ENCODE data around the gene M6PR.
"Not testable (repeated sequence)": the region's sequence is repeated elsewhere in the genome, so short reads cannot be mapped to it uniquely, and the experiment has no call there.

DNA sequence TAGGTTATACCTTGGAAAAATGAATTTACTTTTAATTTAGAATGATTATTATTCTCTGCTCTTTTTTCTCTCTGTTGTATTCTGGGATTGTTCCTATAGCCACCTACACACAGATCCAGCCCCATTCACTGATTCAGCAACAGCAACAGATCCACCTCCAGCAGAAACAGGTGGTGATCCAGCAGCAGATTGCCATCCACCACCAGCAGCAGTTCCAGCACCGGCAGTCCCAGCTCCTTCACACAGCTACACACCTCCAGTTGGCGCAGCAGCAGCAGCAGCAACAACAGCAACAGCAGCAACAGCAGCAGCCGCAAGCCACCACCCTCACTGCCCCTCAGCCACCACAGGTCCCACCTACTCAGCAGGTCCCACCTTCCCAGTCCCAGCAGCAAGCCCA is 17.0 kb downstream of the M6PR start:
- TF ChIP-seq, protein P1, sequence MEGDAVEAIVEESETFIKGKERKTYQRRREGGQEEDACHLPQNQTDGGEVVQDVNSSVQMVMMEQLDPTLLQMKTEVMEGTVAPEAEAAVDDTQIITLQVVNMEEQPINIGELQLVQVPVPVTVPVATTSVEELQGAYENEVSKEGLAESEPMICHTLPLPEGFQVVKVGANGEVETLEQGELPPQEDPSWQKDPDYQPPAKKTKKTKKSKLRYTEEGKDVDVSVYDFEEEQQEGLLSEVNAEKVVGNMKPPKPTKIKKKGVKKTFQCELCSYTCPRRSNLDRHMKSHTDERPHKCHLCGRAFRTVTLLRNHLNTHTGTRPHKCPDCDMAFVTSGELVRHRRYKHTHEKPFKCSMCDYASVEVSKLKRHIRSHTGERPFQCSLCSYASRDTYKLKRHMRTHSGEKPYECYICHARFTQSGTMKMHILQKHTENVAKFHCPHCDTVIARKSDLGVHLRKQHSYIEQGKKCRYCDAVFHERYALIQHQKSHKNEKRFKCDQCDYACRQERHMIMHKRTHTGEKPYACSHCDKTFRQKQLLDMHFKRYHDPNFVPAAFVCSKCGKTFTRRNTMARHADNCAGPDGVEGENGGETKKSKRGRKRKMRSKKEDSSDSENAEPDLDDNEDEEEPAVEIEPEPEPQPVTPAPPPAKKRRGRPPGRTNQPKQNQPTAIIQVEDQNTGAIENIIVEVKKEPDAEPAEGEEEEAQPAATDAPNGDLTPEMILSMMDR (IDR thresholded peaks at IDR 0.05) = not testable (repeated sequence)
- TF ChIP-seq POLR2A (IDR thresholded peaks at IDR 0.05; ENCODE audit: low read depth) = not testable (repeated sequence)
